Renal cortex interstitium (tissue), 11 donors: ENCODE results near the gene MST1R. TPM values are rescaled to one million over a fixed set of nuclear protein-coding genes. Genes with fewer than 3 reads are reported as not detected.
"Not testable (repeated sequence)": the region's sequence is repeated elsewhere in the genome, so short reads cannot be mapped to it uniquely, and the experiment has no call there.

Experiments
- DNase-seq, 11 donors: peaks; one replicate each; pipeline ENCODE4 v3.0.0-alpha.2; 2013; ENCODE audit warnings: low read depth in 9 of 11, low spot score in 4 of 11; ENCODE audit errors: extremely low read depth in 1 of 11
- polyA plus RNA-seq, 3 donors: library from polyadenylated mRNA; unstranded; fragments of 120-200 nt; gene quantifications; one replicate each; pipeline ENCODE4 v1.2.1, GENCODE V29; 2013; ENCODE audit not compliant: insufficient read length in 3 of 3

MST1R gene
- polyA plus RNA-seq, 3 donors: 1.3 to 1.7 (median 1.5) TPM

DNA sequence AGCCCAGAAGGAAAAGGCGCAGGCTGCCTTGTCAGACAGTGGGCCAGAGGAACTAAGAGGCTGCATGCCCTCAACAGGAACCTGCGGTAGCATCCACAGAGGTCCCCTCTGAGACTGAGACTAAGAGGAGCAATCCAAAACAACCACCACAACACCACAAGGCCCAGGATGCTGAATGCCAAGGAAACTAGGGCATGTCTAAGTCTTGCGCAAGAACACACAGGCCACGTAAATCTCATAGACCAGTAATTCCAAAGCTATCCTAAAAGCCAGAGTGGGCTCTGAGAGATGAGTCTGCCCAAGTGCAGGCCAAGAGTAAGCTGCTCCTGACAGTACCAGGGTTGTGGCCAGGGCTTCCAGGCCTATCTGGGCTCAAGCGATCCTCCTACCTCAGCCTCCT is 13.0 kb upstream of the MST1R start:
- DNase-seq: no peak

DNA sequence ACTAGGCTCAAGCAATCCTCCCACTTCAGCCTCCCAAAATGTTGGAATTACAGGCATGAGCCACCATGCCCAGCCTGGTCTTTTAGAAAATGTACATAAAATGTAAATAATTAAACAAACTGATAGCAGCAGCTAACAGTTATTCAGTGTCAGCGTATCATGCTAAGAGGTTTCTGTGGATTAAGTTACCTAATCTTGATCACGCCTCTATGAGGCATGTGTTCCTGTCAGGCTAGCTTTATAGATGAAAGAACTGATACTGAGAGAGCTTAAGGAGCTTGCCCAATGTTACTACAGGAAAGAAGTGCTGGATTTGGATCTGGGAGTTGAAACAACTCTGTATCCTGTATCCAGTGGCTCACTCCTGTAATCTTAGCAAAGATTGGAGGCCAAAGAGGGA is 11.2 kb upstream of the MST1R start:
- no peak for DNase-seq

GRCh38 chr3:49912881-49913281 is 9.2 kb upstream of the MST1R start:
- DNase-seq: no peak

- DNase-seq: no peak
Measured at GRCh38 chr3:49911611-49912010, 7.9 kb upstream of the MST1R start.

- DNase-seq: no peak
Measured at GRCh38 chr3:49911124-49911420, 7.4 kb upstream of the MST1R start.

GRCh38 chr3:49910409-49911123 is 6.9 kb upstream of the MST1R start:
- no peak for DNase-seq

GRCh38 chr3:49908373-49909199 is 4.9 kb upstream of the MST1R start:
- DNase-seq: no peak

GRCh38 chr3:49906073-49906743 is 2.5 kb upstream of the MST1R start:
- no peak for DNase-seq

DNA sequence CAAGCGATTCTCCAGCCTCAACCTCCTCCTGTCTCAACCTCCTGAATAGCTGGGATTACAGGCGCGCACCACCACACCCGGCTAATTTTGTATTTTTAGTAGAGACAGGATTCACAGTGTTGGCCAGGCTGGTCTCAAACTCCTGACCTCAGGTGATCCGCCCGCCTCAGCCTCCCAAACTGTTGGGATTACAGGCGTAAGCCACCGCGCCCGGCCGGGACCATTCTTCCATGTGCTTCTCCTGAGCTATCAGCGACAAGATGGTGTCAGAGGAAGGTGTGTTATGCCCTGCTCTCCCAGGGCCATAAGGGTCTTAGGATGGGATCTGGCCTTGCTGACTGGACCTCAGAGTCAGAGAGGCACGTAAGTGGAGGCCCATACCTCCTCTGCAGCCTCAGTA is 775 bp upstream of the MST1R start:
- DNase-seq: not testable (repeated sequence)

- no peak for DNase-seq
Measured at GRCh38 chr3:49902511-49903345, 945 bp downstream of the MST1R start.

DNA sequence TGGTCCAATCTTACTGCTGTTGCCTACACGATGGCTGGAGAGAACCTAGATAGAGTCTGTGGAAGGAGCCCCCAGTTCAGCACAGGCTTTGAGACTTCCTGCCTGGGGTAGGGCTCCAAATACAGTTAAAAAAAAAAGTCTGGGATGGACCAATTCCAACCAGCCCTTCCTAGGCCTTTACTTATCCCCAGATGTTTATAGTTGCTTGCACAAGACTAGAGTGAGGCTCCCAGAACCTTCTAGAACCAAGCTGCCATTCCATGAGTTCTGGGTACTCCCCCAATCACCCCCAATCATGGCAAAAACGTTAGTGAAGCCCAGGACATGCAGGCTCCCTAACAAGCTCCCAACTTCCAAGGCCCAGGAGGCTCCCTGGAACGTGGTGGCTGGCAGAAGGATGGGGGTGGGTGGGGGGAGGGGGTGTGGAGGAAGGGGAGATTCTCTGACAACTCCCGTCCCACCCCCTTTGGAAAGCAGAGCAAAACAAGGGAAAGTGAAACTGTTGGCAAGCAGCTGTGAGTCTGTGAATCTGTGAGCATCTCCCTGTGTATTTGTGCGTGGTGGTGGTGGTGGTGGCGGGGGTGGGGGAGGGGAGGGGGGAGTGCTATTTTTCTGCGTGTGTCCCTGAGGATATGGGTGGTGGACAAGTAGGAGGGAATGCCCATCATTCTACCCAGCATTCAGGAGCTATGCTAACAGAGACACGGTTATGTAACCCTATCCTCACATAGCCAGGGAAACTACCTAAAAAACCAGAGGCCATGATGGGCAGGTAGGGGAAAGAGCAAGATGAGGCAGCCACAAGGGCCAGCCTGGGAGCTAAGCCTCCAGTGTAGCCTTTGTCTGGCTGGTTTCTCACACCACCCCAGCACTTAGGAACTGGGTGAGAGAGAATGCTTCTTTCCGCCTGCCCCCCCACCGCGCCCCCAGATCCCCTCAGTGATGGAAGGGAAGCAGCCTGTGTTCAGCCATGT is 2.0 kb downstream of the MST1R start:
- no peak for DNase-seq

- DNase-seq: no peak
Measured at GRCh38 chr3:49900491-49901153, 3.1 kb downstream of the MST1R start.

DNA sequence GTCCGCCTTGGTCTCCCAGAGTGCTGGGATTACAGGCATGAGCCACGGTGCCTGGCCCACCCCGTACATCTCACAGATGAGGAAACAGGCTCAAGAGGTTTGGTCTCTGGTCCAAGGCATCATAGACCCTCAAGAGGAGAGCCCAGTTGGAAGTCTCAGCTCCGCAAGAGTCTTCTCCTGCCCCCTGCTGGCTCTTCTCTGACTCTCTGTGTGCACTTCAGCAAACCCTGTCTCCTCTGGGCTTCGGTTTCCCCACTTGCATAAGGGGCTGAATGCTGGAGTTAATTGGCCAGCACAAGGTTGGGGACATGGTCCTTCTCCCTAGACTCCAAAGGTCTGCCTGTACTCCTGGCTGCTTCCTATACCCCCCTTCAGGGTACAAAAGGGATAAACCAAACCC is 3.9 kb downstream of the MST1R start:
- no peak for DNase-seq

DNA sequence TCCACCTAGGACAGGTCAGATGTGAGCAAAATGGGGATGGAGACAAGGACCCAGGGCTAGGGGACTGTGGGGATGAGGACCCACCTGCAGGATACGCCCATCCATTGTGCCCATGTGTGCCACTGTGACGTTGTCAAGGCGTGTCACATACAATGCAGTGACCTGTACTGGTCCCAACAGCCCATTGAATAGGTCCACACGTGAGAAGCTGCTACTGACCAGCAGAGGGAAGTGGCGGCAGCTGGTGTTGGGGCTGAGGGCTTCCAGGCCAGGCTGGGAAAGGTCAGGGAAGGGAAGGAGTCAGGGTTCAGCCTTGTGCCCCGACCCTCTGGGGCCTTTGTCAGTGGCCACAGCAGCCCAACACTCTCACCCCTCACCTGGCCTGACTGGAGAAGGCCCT is 4.7 kb downstream of the MST1R start:
- DNase-seq: no peak

GRCh38 chr3:49896345-49896744 is 7.3 kb downstream of the MST1R start:
- DNase-seq: no peak

DNA sequence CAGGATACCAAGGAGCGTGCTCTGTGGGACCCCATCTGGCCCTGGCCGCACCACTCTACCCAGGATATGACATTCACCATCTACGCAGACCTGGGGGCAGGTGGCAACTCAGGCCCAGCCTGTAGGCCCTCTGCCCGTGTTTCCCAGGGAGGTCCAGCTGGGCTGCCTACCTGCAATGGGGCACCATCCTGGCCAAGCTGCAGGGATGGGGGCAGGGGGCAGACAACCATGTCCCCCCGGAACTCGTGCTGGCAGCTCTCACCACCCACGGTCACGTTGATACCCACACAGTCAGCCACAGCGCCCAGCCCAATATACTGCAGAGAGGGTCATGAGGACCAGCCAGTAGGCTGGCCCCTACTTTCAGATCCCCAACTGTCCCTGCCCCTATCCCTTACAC is 7.9 kb downstream of the MST1R start:
- DNase-seq: no peak

DNA sequence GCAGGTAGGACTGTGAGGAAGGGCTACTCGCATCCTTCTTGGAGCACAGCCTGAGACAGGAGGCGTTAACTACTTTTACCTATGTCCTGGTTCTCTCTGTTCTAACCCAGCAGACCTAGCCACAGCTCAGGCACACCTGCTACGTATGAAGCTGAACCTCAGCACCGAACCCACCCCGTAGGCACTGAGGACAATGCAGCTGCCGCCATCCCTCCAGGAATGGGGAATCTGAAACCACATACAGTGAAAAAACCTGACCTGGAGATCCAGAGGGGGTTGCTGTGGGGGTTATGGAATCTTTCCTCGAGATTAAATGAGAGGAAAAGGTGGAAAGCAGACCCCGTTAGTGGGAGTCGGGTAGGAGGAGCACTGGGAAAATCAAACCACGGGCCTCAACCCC is 14.4 kb downstream of the MST1R start:
- no peak for DNase-seq

GRCh38 chr3:49886922-49887265 is 16.8 kb downstream of the MST1R start:
- no peak for DNase-seq
